Osteocyte (in vitro differentiated cells): ENCODE data around the gene MPZL3. TPM values are rescaled to one million over a fixed set of nuclear protein-coding genes. Genes with fewer than 3 reads are reported as not detected.

Experiments used
- DNase-seq: peaks from one replicate; pipeline ENCODE4 v3.0.0; 2021; ENCODE audit warnings: mixed read lengths; ENCODE audit not compliant: unreplicated experiment; ENCODE audit errors: extremely low spot score
- H3K27ac Mint-ChIP-seq: one replicate; pipeline ENCODE4 v1.8.0; 2021; ENCODE audit warnings: mild to moderate bottlenecking, mixed read lengths; ENCODE audit not compliant: unreplicated experiment
- H3K27me3 Mint-ChIP-seq: one replicate; pipeline ENCODE4 v1.8.0; 2021; ENCODE audit warnings: mixed read lengths; ENCODE audit not compliant: unreplicated experiment
- H3K36me3 Mint-ChIP-seq: one replicate; pipeline ENCODE4 v1.8.0; 2021; ENCODE audit warnings: mixed read lengths; ENCODE audit not compliant: unreplicated experiment
- H3K4me1 Mint-ChIP-seq: one replicate; pipeline ENCODE4 v1.8.0; 2021; ENCODE audit warnings: mixed read lengths; ENCODE audit not compliant: unreplicated experiment
- H3K4me3 Mint-ChIP-seq: one replicate; pipeline ENCODE4 v1.8.0; 2021; ENCODE audit warnings: mild to moderate bottlenecking, moderate library complexity, mixed read lengths; ENCODE audit not compliant: unreplicated experiment
- H3K9me3 Mint-ChIP-seq: one replicate; pipeline ENCODE4 v1.8.0; 2021; ENCODE audit warnings: mixed read lengths; ENCODE audit not compliant: unreplicated experiment
- total RNA-seq: library from RNA; stranded (reverse); gene quantifications from 2 replicates; pipeline ENCODE4 v1.2.1, GENCODE V29; 2021
- TF ChIP-seq, protein P1 (sequence below): fragments of 200-600 bp; sonication (generic); IDR thresholded peaks from 2 replicates; pipeline ENCODE4 v1.5.0; 2021; ENCODE audit warnings: antibody characterized with exemption, mild to moderate bottlenecking, moderate library complexity

Gene MPZL3
- total RNA-seq, 1 donor from 2014 or later = 0.40 TPM

DNA sequence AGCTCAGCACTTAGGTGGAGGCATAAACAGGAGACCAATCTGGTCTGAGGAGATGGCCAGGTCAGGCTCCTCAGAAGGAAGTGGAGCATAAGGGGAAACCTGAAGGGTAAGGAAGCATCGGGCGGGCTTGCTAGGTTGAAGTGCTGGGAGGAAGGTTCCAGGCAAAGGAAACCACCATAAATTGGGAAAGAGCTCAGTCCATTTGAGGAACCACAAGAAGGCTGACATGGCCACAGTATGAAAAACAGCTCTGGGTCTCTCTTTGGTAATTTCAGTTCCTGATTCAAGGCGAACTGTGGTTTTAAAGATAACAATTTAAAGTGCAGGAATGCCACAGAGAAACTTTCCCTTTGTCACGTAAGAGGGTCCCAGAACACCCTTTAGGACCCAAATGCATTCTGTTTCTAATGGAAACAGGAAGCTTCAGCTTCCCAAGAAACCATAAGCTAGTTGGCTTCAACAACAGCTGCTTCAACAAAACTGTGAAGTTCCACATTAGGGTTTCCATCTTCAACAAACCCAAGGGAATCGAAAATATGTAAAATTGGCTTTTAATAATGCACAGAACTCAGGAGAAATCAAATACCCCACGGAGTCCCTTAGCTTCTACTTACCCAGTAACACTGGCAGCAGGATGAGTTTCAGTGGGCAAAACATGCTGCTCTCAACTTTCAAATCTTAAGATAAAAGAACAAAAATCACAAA lies 37.8 kb downstream of the MPZL3 start:
- TF ChIP-seq, protein P1, sequence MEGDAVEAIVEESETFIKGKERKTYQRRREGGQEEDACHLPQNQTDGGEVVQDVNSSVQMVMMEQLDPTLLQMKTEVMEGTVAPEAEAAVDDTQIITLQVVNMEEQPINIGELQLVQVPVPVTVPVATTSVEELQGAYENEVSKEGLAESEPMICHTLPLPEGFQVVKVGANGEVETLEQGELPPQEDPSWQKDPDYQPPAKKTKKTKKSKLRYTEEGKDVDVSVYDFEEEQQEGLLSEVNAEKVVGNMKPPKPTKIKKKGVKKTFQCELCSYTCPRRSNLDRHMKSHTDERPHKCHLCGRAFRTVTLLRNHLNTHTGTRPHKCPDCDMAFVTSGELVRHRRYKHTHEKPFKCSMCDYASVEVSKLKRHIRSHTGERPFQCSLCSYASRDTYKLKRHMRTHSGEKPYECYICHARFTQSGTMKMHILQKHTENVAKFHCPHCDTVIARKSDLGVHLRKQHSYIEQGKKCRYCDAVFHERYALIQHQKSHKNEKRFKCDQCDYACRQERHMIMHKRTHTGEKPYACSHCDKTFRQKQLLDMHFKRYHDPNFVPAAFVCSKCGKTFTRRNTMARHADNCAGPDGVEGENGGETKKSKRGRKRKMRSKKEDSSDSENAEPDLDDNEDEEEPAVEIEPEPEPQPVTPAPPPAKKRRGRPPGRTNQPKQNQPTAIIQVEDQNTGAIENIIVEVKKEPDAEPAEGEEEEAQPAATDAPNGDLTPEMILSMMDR = no peak
- Mint-ChIP-seq H3K36me3 (no peaks in the 10 kb centered on the region), H3K27me3 (peaks cover 54% of the 10 kb centered on the region), H3K4me1 (peaks cover 12% of the 10 kb centered on the region), H3K27ac (no peak overlapping the region), H3K4me3 (no peak overlapping the region), H3K9me3 (no peaks in the 10 kb centered on the region)
- DNase-seq = no peak

DNA sequence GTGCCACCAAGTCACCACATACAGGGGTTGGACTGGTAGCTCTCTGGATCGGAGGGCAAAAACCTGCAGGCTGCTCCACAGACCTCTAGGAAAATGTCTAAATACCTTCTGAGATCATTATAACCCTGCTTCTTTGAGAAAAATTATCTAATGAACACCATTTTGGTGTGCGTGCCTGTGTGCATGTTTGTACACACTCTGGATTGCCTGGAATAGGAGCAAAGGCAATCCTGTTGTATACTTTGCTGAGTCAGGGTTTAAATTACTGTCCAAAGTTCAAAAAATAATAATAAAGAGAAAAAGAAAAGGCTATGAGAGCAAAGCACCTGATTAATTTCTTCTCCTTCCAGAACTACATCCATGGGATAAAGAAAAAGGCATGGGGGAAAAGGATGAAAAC lies 38.4 kb downstream of the MPZL3 start:
- Mint-ChIP-seq H3K36me3 (no peaks in the 10 kb centered on the region), H3K9me3 (no peaks in the 10 kb centered on the region), H3K27me3 (peaks cover 59% of the 10 kb centered on the region), H3K4me3 (no peak overlapping the region), H3K4me1 (peaks cover 12% of the 10 kb centered on the region), H3K27ac (no peak overlapping the region)
- DNase-seq = no peak
- TF ChIP-seq, protein P1 = no peak

DNA sequence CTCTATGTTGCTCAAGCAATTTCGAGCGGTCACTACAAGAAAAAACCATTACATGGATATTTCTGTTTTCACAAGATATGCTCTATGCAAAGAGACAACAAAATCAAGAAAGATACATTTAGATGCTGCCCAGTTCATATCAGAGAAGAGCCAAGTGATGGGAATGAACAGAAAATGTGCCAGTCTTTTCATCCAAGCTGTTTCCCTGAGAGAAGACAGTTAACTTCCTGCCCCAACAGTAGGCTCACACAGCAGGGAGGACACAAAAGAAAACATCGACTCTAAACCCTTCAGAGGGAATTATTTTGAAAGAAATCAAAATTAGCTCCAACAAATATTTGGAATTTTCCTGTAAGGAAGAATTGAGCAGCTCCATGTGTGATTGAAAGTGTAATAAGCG lies 39.0 kb downstream of the MPZL3 start:
- no peaks in the 10 kb centered on the region for H3K36me3 Mint-ChIP-seq
- H3K4me3 Mint-ChIP-seq = no peak overlapping the region
- TF ChIP-seq, protein P1 = no peak
- H3K4me1 Mint-ChIP-seq = peaks cover 12% of the 10 kb centered on the region
- no peak for DNase-seq
- no peaks in the 10 kb centered on the region for H3K9me3 Mint-ChIP-seq
- no peak overlapping the region for H3K27ac Mint-ChIP-seq
- peaks cover 60% of the 10 kb centered on the region for H3K27me3 Mint-ChIP-seq

DNA sequence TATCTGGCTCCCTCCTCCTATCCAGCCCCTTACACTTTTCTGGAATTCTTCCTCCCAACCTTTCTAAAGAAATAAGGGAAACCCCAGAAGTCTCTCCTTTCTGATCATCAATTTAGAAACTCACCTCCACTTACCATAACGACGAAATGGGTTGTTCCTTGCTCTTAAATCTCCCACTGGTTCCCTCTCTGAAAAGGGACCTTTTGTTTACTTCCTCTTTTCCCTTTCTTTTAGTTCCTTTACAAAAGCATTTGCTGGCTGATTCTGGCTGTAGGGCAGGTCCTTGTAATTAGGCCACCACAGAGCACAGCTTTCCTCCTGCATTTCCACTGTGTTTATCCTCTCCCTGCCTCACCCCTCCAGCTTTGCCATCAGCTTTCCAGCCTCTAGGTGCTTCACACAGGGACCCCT lies 39.4 kb downstream of the MPZL3 start:
- Mint-ChIP-seq H3K36me3 (no peaks in the 10 kb centered on the region), H3K4me3 (no peak overlapping the region), H3K27me3 (peaks cover 64% of the 10 kb centered on the region), H3K9me3 (no peaks in the 10 kb centered on the region), H3K4me1 (peaks cover 12% of the 10 kb centered on the region), H3K27ac (no peak overlapping the region)
- no peak for DNase-seq
- TF ChIP-seq, protein P1 = no peak

DNA sequence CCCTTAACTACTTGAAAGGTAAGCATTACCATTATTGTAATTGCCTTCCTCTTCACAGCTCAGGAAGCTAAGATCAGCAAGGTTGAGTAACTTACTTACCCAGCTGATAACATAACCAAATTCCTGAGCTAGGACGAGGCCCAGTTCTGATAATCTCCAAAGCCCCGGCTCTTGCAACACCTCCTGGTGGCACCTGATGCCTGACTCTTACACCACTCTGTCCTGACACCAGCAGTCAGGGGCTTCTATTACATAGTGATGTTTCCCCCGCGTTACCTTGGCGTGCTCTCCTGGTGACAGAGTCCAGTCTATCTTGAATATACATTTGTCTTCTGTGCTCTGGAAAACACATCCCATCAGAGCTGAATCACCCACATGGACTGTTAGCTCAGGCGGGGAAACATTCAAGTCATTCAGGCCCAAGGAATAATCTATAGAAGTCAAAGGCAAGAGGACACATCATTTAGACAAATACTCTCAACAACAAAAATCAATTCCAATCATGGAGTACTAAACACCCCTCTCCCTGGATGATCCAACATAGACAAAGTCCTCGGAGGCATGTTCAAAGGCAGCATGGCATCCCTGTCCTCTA lies 39.9 kb downstream of the MPZL3 start:
- TF ChIP-seq, protein P1 = no peak
- DNase-seq = no peak
- Mint-ChIP-seq H3K4me3 (no peak overlapping the region), H3K36me3 (no peaks in the 10 kb centered on the region), H3K9me3 (no peaks in the 10 kb centered on the region), H3K27ac (no peak overlapping the region), H3K27me3 (peaks cover 66% of the 10 kb centered on the region), H3K4me1 (peaks cover 12% of the 10 kb centered on the region)
